Natural killer cell (primary cell): ENCODE results near the gene OSCP1. TPM values are rescaled to one million over a fixed set of nuclear protein-coding genes. Genes with fewer than 3 reads are reported as not detected.

Source experiments
- ATAC-seq, 3 donors: fragments of 150-1000 bp in 2 of 3; fragments of 200-7000 bp in 1 of 3; cut with Tn5 transposase; 1 replicate in 1 of 3; 2 replicates in 2 of 3; pipeline ENCODE4 v1.10.0; 2021; ENCODE audit warnings: mild to moderate bottlenecking in 2 of 3, moderate library complexity in 2 of 3
- DNase-seq, 2 donors: peaks; one replicate each; pipeline versions ENCODE4 v3.0.0 to v3.0.0-alpha.2; 2013 to 2021; ENCODE audit warnings: mixed read lengths in 1 of 2
- H3K27ac ChIP-seq: one replicate; pipeline ENCODE4 v1.5.1; 2013; ENCODE audit warnings: mild to moderate bottlenecking, low read length
- H3K27me3 ChIP-seq: one replicate; pipeline ENCODE4 v1.6.1; 2013; ENCODE audit warnings: low read length; ENCODE audit not compliant: control insufficient read depth, insufficient read depth
- H3K36me3 ChIP-seq: one replicate; pipeline ENCODE4 v1.6.1; 2013; ENCODE audit warnings: low read length; ENCODE audit not compliant: control insufficient read depth, insufficient read depth
- H3K4me1 ChIP-seq: one replicate; pipeline ENCODE4 v1.6.1; 2013; ENCODE audit warnings: low read length; ENCODE audit not compliant: control insufficient read depth, insufficient read depth
- H3K4me3 ChIP-seq: one replicate; pipeline ENCODE4 v1.5.1; 2013; ENCODE audit warnings: low read length
- H3K9me3 ChIP-seq: one replicate; pipeline ENCODE4 v1.6.1; 2013; ENCODE audit warnings: low read length; ENCODE audit not compliant: control insufficient read depth, insufficient read depth
- H3K27ac Mint-ChIP-seq, 2 donors: one replicate each; pipeline ENCODE4 v1.8.0; 2022; ENCODE audit warnings: mild to moderate bottlenecking in 2 of 2, mixed read lengths in 2 of 2, moderate library complexity in 1 of 2
- H3K27me3 Mint-ChIP-seq, 2 donors: one replicate each; pipeline ENCODE4 v1.8.0; 2022; ENCODE audit warnings: low read depth in 2 of 2, mixed read lengths in 2 of 2
- H3K36me3 Mint-ChIP-seq: one replicate; pipeline ENCODE4 v1.8.0; 2022; ENCODE audit warnings: mixed read lengths
- H3K4me1 Mint-ChIP-seq, 2 donors: one replicate each; pipeline ENCODE4 v1.8.0; 2022; ENCODE audit warnings: mixed read lengths in 2 of 2
- H3K4me3 Mint-ChIP-seq: one replicate; pipeline ENCODE4 v1.8.0; 2022; ENCODE audit warnings: mild to moderate bottlenecking, moderate library complexity, mixed read lengths
- H3K9me3 Mint-ChIP-seq, 2 donors: one replicate each; pipeline ENCODE4 v1.8.0; 2022; ENCODE audit warnings: mixed read lengths in 2 of 2
- CTCF ChIP-seq: fragments of 200-600 bp; IDR thresholded peaks from one replicate; pipeline ENCODE4 v1.8.0; 2022; ENCODE audit warnings: antibody characterized with exemption
- WGBS: methylation state at CpG from one replicate; pipeline ENCODE4 v1.1.7; 2013; ENCODE audit warnings: missing lambda C conversion rate; ENCODE audit not compliant: insufficient coverage; 5-methylcytosine and 5-hydroxymethylcytosine counted together
- intact Hi-C: fragments of 100-400 bp; cut with micrococcal nuclease; formaldehyde crosslinking; loops from one replicate; pipeline ENCODE4 v1.14.2; 2022
- total RNA-seq, 4 donors: library from RNA; stranded (reverse); fragments of 120-200 nt in 1 of 4; gene quantifications; one replicate each; pipeline versions ENCODE4 v1.2.3 to v1.2.4, GENCODE V29; 2013 to 2022

Gene OSCP1
- total RNA-seq, 3 donors from 2014 or later (not counting 1 experiment from before 2014, with no cell fraction given) = 2.3 TPM; not detected in 2

GRCh38 chr1:36482724-36483388, 32.6 kb upstream of the OSCP1 start, which contains the start of gene CSF3R:
Gene CSF3R, minus strand, starts transcription at chr1:36482913. Its CDS starts 3,417 bp downstream, at chr1:36479496.
- Mint-ChIP-seq H3K4me3 (no peak within 1 kb of the TSS), H3K27ac (peak within 1 kb of the TSS in 1 of 2 donors; percentile 63), H3K36me3 (no peaks in the 10 kb centered on the region), H3K27me3 (peaks cover 22 to 28% of the 10 kb centered on the region in 2 donors), H3K9me3 (no peaks in the 10 kb centered on the region), H3K4me1 (peaks cover 7 to 10% of the 10 kb centered on the region in 2 donors)
- no peak for DNase-seq
- H3K4me3 ChIP-seq = no peak within 1 kb of the TSS
- no peak for TF ChIP-seq CTCF
- intact Hi-C loops = no loop called here
- peaks cover 32% of the 10 kb centered on the region for H3K4me1 ChIP-seq
- no peaks in the 10 kb centered on the region for H3K9me3 ChIP-seq
- peak in 1 of 3 donors; percentile 21 for ATAC-seq
- no peaks in the 10 kb centered on the region for H3K27me3 ChIP-seq
- no peak within 1 kb of the TSS for H3K27ac ChIP-seq
- H3K36me3 ChIP-seq = no peaks in the 10 kb centered on the region
- WGBS = 25% methylated on average over 13 of the region's 13 CpGs

GRCh38 chr1:36481771-36482723, 31.8 kb upstream of the OSCP1 start:
- peaks cover 18 to 28% of the 10 kb centered on the region in 2 donors for H3K27me3 Mint-ChIP-seq
- no peak for TF ChIP-seq CTCF
- no peaks in the 10 kb centered on the region for H3K36me3 ChIP-seq
- intact Hi-C loops = no loop called here
- 22% methylated on average over 24 of the region's 26 CpGs for WGBS
- no peaks in the 10 kb centered on the region for H3K9me3 Mint-ChIP-seq
- H3K27ac ChIP-seq = no peak overlapping the region
- DNase-seq = no peak
- H3K27me3 ChIP-seq = no peaks in the 10 kb centered on the region
- no peak overlapping the region for H3K4me3 Mint-ChIP-seq
- peaks cover 29% of the 10 kb centered on the region for H3K4me1 ChIP-seq
- H3K36me3 Mint-ChIP-seq = no peaks in the 10 kb centered on the region
- H3K27ac Mint-ChIP-seq = peak overlapping the region in 1 of 2 donors; percentile 63
- ATAC-seq = no peak
- no peaks in the 10 kb centered on the region for H3K9me3 ChIP-seq
- H3K4me3 ChIP-seq = no peak overlapping the region
- peaks cover 7 to 10% of the 10 kb centered on the region in 2 donors for H3K4me1 Mint-ChIP-seq

- Mint-ChIP-seq H3K27me3 (peaks cover 14 to 25% of the 10 kb centered on the region in 2 donors), H3K9me3 (no peaks in the 10 kb centered on the region), H3K4me3 (no peak overlapping the region), H3K27ac (no peak overlapping the region), H3K36me3 (no peaks in the 10 kb centered on the region), H3K4me1 (peaks cover 7 to 10% of the 10 kb centered on the region in 2 donors)
- 86% methylated on average over 6 of the region's 6 CpGs for WGBS
- no peaks in the 10 kb centered on the region for H3K36me3 ChIP-seq
- no peak for TF ChIP-seq CTCF
- no peak overlapping the region for H3K4me3 ChIP-seq
- intact Hi-C loops = no loop called here
- no peak overlapping the region for H3K27ac ChIP-seq
- ATAC-seq (no peak), DNase-seq (no peak)
- no peaks in the 10 kb centered on the region for H3K9me3 ChIP-seq
- no peaks in the 10 kb centered on the region for H3K27me3 ChIP-seq
- peaks cover 22% of the 10 kb centered on the region for H3K4me1 ChIP-seq
Measured at GRCh38 chr1:36481091-36481490, 30.8 kb upstream of the OSCP1 start.
